ENCODE data around the gene ITGAX.

Gene ITGAX

GRCh38 chr16:31351246-31351941, 3.6 kb upstream of the ITGAX start:
- H3K4me1 ChIP-seq (ENCODE audit: control insufficient read depth, low read depth, low read length): no peaks in the 10 kb centered on the region
- H3K9ac ChIP-seq (ENCODE audit: low read length): no peak overlapping the region
- H3K36me3 ChIP-seq (ENCODE audit: control insufficient read depth, low read depth, low read length): no peaks in the 10 kb centered on the region
- no peaks in the 10 kb centered on the region for H3K27me3 ChIP-seq (ENCODE audit: control insufficient read depth, insufficient read depth, low read length)
- no peaks in the 10 kb centered on the region for H3K9me3 ChIP-seq (ENCODE audit: control insufficient read depth, low read depth, low read length)
- H3K4me3 ChIP-seq (ENCODE audit: low read length): no peak overlapping the region
- no peak overlapping the region for H3K27ac ChIP-seq (ENCODE audit: low read length)

DNA sequence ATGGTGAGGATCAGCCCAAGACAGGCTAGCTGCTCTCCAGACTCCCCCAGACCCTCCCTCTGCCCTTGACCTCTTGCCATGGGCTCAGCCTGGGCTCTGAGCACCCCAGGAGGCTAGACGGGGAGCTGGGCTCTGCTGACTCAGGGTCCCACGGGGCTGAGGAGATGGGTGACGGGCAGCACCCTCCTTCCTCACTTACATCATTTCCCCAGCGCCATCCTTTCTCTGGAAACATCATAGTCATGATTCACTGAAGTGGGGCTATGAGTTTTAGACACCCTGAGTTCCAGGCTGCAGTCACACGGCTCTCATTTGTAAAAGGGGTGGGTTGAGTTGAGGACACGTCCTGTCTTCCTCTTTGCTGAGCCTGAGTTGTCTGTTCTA, 3.0 kb upstream of the ITGAX start:
- H3K36me3 ChIP-seq (ENCODE audit: control insufficient read depth, low read depth, low read length): no peaks in the 10 kb centered on the region
- no peaks in the 10 kb centered on the region for H3K9me3 ChIP-seq (ENCODE audit: control insufficient read depth, low read depth, low read length)
- no peaks in the 10 kb centered on the region for H3K4me1 ChIP-seq (ENCODE audit: control insufficient read depth, low read depth, low read length)
- no peak overlapping the region for H3K9ac ChIP-seq (ENCODE audit: low read length)
- no peaks in the 10 kb centered on the region for H3K27me3 ChIP-seq (ENCODE audit: control insufficient read depth, insufficient read depth, low read length)
- no peak overlapping the region for H3K4me3 ChIP-seq (ENCODE audit: low read length)
- no peak overlapping the region for H3K27ac ChIP-seq (ENCODE audit: low read length)

- no peaks in the 10 kb centered on the region for H3K27me3 ChIP-seq (ENCODE audit: control insufficient read depth, insufficient read depth, low read length)
- H3K27ac ChIP-seq (ENCODE audit: low read length): no peak overlapping the region
- H3K36me3 ChIP-seq (ENCODE audit: control insufficient read depth, low read depth, low read length): no peaks in the 10 kb centered on the region
- H3K4me3 ChIP-seq (ENCODE audit: low read length): no peak overlapping the region
- no peaks in the 10 kb centered on the region for H3K4me1 ChIP-seq (ENCODE audit: control insufficient read depth, low read depth, low read length)
- no peaks in the 10 kb centered on the region for H3K9me3 ChIP-seq (ENCODE audit: control insufficient read depth, low read depth, low read length)
- H3K9ac ChIP-seq (ENCODE audit: low read length): no peak overlapping the region
Observed at GRCh38 chr16:31352376-31353115, 2.4 kb upstream of the ITGAX start.

DNA sequence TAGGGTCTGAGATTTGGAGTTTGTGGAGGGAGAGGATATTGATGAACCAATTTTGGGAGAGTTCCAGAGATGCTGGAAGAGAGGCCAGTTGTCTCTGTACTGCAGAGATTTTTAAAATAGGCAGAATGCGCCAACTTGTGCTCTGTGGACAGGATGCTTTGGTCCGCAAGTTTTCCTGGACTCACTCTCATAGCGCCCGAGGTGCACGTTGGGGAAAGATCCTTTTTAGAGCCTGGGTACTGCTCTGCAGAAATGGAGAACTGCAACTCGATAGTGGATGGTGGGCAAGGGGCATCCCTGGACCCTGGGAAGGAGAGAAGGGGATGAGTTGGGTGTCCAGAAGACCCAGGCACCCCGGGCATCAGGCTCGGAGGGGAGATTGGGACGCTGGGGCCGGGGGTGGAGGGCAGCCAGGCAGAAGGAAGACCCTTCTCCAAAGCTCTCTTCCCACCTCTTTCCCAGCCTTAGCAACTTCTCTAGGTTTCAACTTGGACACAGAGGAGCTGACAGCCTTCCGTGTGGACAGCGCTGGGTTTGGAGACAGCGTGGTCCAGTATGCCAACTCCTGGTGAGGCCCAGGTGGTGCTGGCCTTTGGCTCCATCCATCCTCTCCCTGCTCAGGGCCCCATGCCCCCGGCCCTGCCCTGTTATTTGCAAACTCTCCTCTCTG, 590 bp downstream of the ITGAX start:
- Histone ChIP-seq H3K36me3 (ENCODE audit: control insufficient read depth, low read depth, low read length) (no peaks in the 10 kb centered on the region), H3K9me3 (ENCODE audit: control insufficient read depth, low read depth, low read length) (no peaks in the 10 kb centered on the region), H3K4me3 (ENCODE audit: low read length) (no peak overlapping the region), H3K27me3 (ENCODE audit: control insufficient read depth, insufficient read depth, low read length) (no peaks in the 10 kb centered on the region), H3K27ac (ENCODE audit: low read length) (no peak overlapping the region), H3K4me1 (ENCODE audit: control insufficient read depth, low read depth, low read length) (no peaks in the 10 kb centered on the region), H3K9ac (ENCODE audit: low read length) (no peak overlapping the region)

DNA sequence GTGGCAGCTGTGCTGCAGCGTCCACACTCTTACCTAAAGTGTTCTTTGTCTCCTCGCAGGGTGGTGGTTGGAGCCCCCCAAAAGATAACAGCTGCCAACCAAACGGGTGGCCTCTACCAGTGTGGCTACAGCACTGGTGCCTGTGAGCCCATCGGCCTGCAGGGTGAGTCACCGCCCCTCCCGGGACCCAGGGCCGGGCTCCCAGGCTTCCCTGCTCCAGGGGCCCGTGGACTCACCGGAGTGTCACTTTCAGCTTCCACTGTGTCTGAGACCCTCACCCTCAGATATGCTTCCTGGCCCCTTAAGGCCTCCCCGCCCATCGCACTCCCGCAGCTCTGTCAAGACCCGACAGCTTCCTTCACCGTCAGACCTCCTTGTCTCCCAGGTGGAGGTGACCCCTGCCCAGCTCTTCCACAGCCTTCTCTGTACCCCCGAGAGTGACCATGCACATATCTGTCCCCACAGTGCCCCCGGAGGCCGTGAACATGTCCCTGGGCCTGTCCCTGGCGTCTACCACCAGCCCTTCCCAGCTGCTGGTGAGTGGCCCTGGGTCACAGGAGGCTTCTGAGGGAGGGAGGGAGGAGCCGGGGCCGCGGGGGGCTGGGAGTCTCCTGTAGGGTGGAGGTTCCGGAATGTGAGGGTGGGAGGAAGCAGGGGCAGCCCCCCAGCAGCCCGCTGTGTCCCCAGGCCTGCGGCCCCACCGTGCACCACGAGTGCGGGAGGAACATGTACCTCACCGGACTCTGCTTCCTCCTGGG, 1.8 kb downstream of the ITGAX start:
- Histone ChIP-seq H3K4me1 (ENCODE audit: control insufficient read depth, low read depth, low read length) (no peaks in the 10 kb centered on the region), H3K36me3 (ENCODE audit: control insufficient read depth, low read depth, low read length) (no peaks in the 10 kb centered on the region), H3K27ac (ENCODE audit: low read length) (no peak overlapping the region), H3K27me3 (ENCODE audit: control insufficient read depth, insufficient read depth, low read length) (no peaks in the 10 kb centered on the region), H3K4me3 (ENCODE audit: low read length) (no peak overlapping the region), H3K9ac (ENCODE audit: low read length) (no peak overlapping the region), H3K9me3 (ENCODE audit: control insufficient read depth, low read depth, low read length) (no peaks in the 10 kb centered on the region)

GRCh38 chr16:31357324-31358109, 2.5 kb downstream of the ITGAX start:
- Histone ChIP-seq H3K4me1 (ENCODE audit: control insufficient read depth, low read depth, low read length) (no peaks in the 10 kb centered on the region), H3K27ac (ENCODE audit: low read length) (no peak overlapping the region), H3K27me3 (ENCODE audit: control insufficient read depth, insufficient read depth, low read length) (no peaks in the 10 kb centered on the region), H3K4me3 (ENCODE audit: low read length) (no peak overlapping the region), H3K9ac (ENCODE audit: low read length) (no peak overlapping the region), H3K36me3 (ENCODE audit: control insufficient read depth, low read depth, low read length) (no peaks in the 10 kb centered on the region), H3K9me3 (ENCODE audit: control insufficient read depth, low read depth, low read length) (no peaks in the 10 kb centered on the region)

GRCh38 chr16:31360251-31360650, 5.3 kb downstream of the ITGAX start:
- Histone ChIP-seq H3K27me3 (ENCODE audit: control insufficient read depth, insufficient read depth, low read length) (no peaks in the 10 kb centered on the region), H3K4me1 (ENCODE audit: control insufficient read depth, low read depth, low read length) (no peaks in the 10 kb centered on the region), H3K9me3 (ENCODE audit: control insufficient read depth, low read depth, low read length) (no peaks in the 10 kb centered on the region), H3K4me3 (ENCODE audit: low read length) (no peak overlapping the region), H3K36me3 (ENCODE audit: control insufficient read depth, low read depth, low read length) (no peaks in the 10 kb centered on the region), H3K27ac (ENCODE audit: low read length) (no peak overlapping the region), H3K9ac (ENCODE audit: low read length) (no peak overlapping the region)

DNA sequence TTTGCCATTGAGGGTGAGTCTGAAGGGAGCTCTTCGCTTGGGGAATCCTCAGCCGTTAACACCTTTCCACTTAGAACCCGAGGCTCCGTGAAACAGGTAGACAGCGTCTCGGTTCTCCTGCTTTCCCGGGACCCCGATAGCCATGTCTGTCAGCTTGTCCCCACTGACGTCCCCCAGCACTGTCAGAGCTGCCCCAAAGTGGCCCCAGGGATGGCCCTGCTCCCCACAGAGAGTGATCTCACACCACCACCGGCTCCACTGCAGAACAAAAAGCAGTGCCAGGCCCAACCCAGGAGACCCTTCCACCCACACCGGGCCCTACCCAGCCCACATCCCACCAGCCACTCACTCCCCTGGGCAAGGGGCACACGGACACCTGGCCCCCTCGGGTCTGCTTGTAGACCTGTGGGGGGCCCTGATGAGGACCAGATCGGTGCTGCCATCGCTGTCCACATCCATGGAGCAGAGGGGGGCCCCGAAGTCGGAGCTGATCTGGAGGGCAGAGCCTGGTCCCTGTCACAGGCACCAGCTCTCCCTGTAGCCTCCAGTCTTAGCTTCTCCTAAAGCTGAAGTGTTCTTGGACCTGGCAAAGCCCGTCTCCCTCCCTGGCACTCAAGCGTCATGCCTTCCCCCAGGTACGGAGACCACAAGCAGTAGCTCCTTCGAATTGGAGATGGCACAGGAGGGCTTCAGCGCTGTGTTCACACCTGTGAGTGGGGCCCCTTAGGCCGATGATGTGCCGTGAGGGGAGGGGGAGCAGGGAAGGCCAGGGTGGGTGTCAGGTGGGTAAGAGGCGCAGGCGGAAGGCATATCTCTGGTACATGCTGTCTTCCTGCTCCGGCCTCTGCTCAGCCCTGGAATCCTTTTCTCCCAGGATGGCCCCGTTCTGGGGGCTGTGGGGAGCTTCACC, 6.5 kb downstream of the ITGAX start:
- Histone ChIP-seq H3K27ac (ENCODE audit: low read length) (no peak overlapping the region), H3K4me1 (ENCODE audit: control insufficient read depth, low read depth, low read length) (no peaks in the 10 kb centered on the region), H3K9me3 (ENCODE audit: control insufficient read depth, low read depth, low read length) (no peaks in the 10 kb centered on the region), H3K4me3 (ENCODE audit: low read length) (no peak overlapping the region), H3K27me3 (ENCODE audit: control insufficient read depth, insufficient read depth, low read length) (no peaks in the 10 kb centered on the region), H3K9ac (ENCODE audit: low read length) (no peak overlapping the region), H3K36me3 (ENCODE audit: control insufficient read depth, low read depth, low read length) (no peaks in the 10 kb centered on the region)

DNA sequence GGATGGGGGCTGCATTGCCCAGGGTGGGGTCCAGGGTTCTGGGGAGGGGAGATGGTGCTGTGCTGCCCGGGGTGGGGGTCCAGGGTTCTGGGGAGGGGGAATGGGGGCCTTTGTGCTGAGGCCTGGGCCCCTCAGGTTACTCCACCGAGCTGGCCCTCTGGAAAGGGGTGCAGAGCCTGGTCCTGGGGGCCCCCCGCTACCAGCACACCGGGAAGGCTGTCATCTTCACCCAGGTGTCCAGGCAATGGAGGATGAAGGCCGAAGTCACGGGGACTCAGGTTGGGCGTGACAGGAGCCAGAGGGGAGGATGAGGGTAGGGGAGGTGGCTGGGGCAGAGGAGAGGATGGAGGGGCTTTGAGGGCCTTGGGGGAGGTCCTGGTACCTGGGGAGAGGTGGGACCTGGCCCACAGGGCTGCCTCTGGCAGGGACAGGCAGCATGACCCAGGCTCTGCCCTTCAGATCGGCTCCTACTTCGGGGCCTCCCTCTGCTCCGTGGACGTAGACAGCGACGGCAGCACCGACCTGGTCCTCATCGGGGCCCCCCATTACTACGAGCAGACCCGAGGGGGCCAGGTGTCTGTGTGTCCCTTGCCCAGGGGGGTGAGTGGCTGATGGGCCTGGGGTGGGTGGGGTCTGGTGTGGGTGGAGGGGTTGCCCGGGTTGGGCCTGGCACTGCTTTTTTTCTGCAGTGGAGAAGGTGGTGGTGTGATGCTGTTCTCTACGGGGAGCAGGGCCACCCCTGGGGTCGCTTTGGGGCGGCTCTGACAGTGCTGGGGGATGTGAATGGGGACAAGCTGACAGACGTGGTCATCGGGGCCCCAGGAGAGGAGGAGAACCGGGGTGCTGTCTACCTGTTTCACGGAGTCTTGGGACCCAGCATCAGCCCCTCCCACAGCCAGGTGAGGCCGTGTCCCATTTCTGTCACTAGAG, 7.8 kb downstream of the ITGAX start:
- Histone ChIP-seq H3K4me1 (ENCODE audit: control insufficient read depth, low read depth, low read length) (no peaks in the 10 kb centered on the region), H3K27ac (ENCODE audit: low read length) (no peak overlapping the region), H3K27me3 (ENCODE audit: control insufficient read depth, insufficient read depth, low read length) (no peaks in the 10 kb centered on the region), H3K9me3 (ENCODE audit: control insufficient read depth, low read depth, low read length) (no peaks in the 10 kb centered on the region), H3K36me3 (ENCODE audit: control insufficient read depth, low read depth, low read length) (no peaks in the 10 kb centered on the region), H3K9ac (ENCODE audit: low read length) (no peak overlapping the region), H3K4me3 (ENCODE audit: low read length) (no peak overlapping the region)

Measured in iPS-18a (cell line).